ENCODE data around the gene EDEM2. TPM values are rescaled to one million over a fixed set of nuclear protein-coding genes. Genes with fewer than 3 reads are reported as not detected.

Gene EDEM2
- total and polyA plus RNA-seq, 2 of the 13 experiments (the other 11 are each of a cell fraction or from before 2014, with no cell fraction given): 33.1 to 46.9 TPM

DNA sequence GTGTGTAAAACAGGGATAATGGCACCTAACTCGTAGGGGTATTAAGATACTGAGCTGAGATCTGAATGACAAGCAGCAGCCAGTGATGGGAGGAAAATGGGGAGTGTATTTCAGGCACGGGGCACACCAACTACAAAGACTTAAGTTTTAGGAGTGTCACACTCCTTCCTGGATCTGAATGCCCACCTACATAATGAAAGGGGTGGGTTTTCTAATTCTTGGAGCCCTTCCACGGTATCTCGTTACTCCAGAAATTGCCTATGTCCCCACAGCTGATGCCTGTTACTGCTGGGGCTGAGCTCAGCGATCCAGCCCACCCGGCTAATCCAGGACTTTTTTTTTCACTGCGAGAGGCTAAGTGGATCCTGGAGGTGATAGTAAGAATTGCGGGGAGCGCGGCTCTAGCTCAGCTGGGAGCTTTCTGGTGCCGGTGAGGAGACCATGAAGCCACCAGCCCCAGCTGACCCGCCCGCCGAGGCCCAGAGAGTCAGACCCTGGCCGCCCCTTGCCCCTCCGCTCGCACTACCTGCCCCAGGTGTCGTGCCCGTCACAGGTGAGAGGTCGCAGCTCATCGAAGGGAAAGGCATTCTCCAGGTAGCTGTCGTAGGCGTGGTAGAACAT, 727 bp downstream of the EDEM2 start (continued):
- TF ChIP-seq, protein P1, sequence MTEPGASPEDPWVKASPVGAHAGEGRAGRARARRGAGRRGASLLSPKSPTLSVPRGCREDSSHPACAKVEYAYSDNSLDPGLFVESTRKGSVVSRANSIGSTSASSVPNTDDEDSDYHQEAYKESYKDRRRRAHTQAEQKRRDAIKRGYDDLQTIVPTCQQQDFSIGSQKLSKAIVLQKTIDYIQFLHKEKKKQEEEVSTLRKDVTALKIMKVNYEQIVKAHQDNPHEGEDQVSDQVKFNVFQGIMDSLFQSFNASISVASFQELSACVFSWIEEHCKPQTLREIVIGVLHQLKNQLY (CRISPR knock-in tag; IDR thresholded peaks at IDR 0.05): no peak
- no peak for TF ChIP-seq TSC22D2 (CRISPR knock-in tag; IDR thresholded peaks at IDR 0.05; ENCODE audit: borderline replicate concordance)
- no peak for TF ChIP-seq NFE2L2 (IDR thresholded peaks at IDR 0.05; ENCODE audit: low read length)
- TF ChIP-seq ZNF382 (CRISPR knock-in tag; IDR thresholded peaks at IDR 0.05; ENCODE audit: borderline replicate concordance): no peak
- TF ChIP-seq ZNF773 (CRISPR knock-in tag; IDR thresholded peaks at IDR 0.05; ENCODE audit: borderline replicate concordance): no peak
- TF ChIP-seq RFXANK (CRISPR knock-in tag; IDR thresholded peaks at IDR 0.05): no peak
- TF ChIP-seq, protein P2, sequence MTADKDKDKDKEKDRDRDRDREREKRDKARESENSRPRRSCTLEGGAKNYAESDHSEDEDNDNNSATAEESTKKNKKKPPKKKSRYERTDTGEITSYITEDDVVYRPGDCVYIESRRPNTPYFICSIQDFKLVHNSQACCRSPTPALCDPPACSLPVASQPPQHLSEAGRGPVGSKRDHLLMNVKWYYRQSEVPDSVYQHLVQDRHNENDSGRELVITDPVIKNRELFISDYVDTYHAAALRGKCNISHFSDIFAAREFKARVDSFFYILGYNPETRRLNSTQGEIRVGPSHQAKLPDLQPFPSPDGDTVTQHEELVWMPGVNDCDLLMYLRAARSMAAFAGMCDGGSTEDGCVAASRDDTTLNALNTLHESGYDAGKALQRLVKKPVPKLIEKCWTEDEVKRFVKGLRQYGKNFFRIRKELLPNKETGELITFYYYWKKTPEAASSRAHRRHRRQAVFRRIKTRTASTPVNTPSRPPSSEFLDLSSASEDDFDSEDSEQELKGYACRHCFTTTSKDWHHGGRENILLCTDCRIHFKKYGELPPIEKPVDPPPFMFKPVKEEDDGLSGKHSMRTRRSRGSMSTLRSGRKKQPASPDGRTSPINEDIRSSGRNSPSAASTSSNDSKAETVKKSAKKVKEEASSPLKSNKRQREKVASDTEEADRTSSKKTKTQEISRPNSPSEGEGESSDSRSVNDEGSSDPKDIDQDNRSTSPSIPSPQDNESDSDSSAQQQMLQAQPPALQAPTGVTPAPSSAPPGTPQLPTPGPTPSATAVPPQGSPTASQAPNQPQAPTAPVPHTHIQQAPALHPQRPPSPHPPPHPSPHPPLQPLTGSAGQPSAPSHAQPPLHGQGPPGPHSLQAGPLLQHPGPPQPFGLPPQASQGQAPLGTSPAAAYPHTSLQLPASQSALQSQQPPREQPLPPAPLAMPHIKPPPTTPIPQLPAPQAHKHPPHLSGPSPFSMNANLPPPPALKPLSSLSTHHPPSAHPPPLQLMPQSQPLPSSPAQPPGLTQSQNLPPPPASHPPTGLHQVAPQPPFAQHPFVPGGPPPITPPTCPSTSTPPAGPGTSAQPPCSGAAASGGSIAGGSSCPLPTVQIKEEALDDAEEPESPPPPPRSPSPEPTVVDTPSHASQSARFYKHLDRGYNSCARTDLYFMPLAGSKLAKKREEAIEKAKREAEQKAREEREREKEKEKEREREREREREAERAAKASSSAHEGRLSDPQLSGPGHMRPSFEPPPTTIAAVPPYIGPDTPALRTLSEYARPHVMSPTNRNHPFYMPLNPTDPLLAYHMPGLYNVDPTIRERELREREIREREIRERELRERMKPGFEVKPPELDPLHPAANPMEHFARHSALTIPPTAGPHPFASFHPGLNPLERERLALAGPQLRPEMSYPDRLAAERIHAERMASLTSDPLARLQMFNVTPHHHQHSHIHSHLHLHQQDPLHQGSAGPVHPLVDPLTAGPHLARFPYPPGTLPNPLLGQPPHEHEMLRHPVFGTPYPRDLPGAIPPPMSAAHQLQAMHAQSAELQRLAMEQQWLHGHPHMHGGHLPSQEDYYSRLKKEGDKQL (CRISPR knock-in tag; IDR thresholded peaks at IDR 0.05; ENCODE audit: low read depth): no peak
- TF ChIP-seq, protein P3, sequence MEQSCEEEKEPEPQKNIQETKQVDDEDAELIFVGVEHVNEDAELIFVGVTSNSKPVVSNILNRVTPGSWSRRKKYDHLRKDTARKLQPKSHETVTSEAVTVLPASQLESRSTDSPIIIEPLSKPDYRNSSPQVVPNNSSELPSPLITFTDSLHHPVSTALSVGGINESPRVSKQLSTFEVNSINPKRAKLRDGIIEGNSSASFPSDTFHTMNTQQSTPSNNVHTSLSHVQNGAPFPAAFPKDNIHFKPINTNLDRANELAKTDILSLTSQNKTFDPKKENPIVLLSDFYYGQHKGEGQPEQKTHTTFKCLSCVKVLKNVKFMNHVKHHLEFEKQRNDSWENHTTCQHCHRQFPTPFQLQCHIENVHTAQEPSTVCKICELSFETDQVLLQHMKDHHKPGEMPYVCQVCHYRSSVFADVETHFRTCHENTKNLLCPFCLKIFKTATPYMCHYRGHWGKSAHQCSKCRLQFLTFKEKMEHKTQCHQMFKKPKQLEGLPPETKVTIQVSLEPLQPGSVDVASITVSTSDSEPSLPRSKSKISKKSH (CRISPR knock-in tag; IDR thresholded peaks at IDR 0.05; ENCODE audit: borderline replicate concordance): no peak
- peak; percentile 80; the same call in 1 of the 2 replicates for TF ChIP-seq ZNF274 (CRISPR knock-in tag; IDR thresholded peaks at IDR 0.05)
- TF ChIP-seq, protein P4, sequence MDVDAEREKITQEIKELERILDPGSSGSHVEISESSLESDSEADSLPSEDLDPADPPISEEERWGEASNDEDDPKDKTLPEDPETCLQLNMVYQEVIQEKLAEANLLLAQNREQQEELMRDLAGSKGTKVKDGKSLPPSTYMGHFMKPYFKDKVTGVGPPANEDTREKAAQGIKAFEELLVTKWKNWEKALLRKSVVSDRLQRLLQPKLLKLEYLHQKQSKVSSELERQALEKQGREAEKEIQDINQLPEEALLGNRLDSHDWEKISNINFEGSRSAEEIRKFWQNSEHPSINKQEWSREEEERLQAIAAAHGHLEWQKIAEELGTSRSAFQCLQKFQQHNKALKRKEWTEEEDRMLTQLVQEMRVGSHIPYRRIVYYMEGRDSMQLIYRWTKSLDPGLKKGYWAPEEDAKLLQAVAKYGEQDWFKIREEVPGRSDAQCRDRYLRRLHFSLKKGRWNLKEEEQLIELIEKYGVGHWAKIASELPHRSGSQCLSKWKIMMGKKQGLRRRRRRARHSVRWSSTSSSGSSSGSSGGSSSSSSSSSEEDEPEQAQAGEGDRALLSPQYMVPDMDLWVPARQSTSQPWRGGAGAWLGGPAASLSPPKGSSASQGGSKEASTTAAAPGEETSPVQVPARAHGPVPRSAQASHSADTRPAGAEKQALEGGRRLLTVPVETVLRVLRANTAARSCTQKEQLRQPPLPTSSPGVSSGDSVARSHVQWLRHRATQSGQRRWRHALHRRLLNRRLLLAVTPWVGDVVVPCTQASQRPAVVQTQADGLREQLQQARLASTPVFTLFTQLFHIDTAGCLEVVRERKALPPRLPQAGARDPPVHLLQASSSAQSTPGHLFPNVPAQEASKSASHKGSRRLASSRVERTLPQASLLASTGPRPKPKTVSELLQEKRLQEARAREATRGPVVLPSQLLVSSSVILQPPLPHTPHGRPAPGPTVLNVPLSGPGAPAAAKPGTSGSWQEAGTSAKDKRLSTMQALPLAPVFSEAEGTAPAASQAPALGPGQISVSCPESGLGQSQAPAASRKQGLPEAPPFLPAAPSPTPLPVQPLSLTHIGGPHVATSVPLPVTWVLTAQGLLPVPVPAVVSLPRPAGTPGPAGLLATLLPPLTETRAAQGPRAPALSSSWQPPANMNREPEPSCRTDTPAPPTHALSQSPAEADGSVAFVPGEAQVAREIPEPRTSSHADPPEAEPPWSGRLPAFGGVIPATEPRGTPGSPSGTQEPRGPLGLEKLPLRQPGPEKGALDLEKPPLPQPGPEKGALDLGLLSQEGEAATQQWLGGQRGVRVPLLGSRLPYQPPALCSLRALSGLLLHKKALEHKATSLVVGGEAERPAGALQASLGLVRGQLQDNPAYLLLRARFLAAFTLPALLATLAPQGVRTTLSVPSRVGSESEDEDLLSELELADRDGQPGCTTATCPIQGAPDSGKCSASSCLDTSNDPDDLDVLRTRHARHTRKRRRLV (CRISPR knock-in tag; IDR thresholded peaks at IDR 0.05): no peak
- no peak for TF ChIP-seq ZNF775 (CRISPR knock-in tag; IDR thresholded peaks at IDR 0.05; ENCODE audit: borderline replicate concordance)
- no peak for TF ChIP-seq KLF15 (CRISPR knock-in tag; IDR thresholded peaks at IDR 0.05; ENCODE audit: borderline replicate concordance)
- TF ChIP-seq KLF6 (CRISPR knock-in tag; IDR thresholded peaks at IDR 0.05): no peak
- no peak for TF ChIP-seq ZNF232 (CRISPR knock-in tag; IDR thresholded peaks at IDR 0.05; ENCODE audit: borderline replicate concordance)
- no peak for TF ChIP-seq MBD4 (IDR thresholded peaks at IDR 0.05; ENCODE audit: borderline replicate concordance, low read length)
- no peak for TF ChIP-seq ZNF564 (CRISPR knock-in tag; IDR thresholded peaks at IDR 0.05)

All from HepG2 (cell line).